Activated CD4-positive, alpha-beta T cell treated with anti-CD3 and anti-CD28 coated beads for 1 hour (primary cell): ENCODE data around the gene LPXN.
"Not testable (repeated sequence)": the region's sequence is repeated elsewhere in the genome, so short reads cannot be mapped to it uniquely, and the experiment has no call there.

Experiments used
- DNase-seq: peaks from one replicate; pipeline ENCODE4 v3.0.0-alpha.2; 2020

The LPXN gene

DNA sequence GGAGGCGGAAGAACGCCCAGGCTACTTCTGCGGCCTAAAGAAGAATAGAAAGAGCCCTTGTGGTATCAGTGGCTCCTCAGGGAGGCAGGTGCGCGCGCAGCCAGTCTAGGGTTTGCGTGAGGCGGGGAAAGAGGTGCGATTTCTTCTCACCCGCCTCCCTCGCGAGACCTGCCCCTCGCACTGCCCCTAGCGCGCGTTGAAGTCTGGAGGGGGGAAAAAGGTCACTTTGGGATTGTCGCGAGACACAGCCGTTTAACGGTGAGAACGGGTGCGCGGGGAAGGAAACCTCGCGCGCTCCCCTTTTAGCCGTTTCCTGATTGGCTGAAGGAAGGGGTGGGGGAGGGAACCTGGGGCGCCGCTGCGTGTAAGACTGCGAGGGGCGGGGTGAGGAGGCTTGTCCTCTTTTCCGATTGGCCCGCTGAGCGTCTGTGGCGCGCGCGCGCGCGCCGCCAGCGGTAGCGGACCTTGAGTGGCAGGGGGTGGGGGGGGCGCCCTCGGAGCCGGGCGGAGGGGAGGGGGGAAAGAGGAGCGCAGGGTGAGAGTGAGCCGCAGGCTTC lies 3.1 kb upstream of the LPXN start, which contains the start of gene ZFP91:
TSS of gene ZFP91 (plus strand) at position 429 of the 557 bp plus-strand sequence. CDS start 219 bp downstream, outside the sequence.
- peak; percentile 96 for DNase-seq

DNA sequence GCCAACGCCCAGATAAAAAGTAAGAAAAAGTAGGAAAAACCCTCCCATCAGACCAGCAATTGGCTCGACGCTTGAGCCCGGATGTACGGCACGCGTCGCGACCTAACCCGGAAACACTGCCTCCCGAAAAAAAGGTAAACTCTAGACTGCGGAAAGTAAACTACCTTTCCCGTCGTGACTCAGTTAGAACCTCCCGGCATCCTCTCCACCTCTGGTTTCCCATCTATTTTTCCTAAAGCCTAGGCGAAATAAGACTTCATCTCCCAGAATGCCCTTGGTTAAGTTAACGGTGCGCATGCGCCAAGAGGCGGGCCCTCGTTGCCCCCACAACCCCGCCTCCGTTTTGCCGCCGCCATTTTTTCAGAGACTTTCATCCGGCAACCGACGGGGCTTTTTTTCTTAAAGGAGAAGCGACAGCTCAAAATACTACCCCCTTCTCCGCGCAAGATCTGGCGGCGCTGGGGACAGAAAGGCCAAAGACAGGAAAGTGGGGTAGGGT lies 2.5 kb upstream of the LPXN start:
- peak; percentile 90 for DNase-seq

DNA sequence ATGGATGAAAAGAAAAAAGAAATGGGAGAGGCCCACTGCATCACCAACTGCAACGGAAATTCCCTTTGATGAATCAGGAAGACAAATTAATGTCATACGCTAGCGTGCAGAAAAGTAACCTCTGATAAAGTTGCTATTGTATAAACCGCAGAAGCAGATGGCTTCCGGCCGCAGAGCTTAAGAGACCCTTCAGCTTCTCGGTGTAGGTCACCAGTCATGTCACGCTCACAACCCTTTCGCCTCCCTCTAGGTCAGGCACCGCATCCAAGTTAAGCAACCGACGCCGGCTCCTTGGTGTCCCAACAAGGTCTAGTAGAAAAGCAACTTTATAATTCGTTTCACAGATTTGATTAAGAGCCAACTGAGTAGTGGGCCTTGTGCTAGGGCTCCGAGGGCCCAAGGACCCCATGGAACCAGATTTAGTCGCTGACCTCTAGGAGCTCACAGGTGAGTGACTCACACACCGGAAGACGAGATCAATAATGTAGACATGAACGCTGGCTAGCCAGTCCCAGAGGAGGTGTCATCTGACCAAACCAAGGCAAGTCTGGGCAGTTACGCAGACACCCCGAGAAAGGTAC lies 2.0 kb upstream of the LPXN start:
- DNase-seq: peak; percentile 74

DNA sequence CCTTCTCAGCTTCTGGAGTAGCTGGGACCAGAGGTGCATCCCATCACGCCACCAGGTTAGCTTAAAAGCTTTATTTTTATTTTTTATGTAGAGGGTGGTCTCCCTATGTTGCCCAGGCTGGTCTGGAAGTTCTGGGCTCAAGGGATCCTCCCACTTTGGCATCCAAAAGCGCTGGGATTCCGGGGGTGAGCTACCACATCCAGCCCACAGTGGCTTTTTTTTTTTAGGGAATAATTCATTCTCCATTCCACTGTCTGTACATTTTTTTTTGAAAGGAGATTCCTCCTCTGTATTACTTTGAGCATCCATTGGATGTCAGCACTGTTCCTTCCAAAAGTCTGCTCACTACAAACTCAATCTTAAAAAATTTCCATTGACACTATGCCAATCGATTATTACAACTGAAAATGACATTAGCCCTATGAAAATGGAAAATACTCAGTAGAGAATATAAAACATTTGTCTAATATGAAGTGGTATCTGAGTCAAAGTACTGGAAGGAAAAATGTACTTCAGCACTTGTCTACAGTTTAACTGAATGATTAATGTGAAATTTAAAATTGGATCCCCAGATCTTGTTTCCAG lies 1.3 kb upstream of the LPXN start:
- DNase-seq: no peak

DNA sequence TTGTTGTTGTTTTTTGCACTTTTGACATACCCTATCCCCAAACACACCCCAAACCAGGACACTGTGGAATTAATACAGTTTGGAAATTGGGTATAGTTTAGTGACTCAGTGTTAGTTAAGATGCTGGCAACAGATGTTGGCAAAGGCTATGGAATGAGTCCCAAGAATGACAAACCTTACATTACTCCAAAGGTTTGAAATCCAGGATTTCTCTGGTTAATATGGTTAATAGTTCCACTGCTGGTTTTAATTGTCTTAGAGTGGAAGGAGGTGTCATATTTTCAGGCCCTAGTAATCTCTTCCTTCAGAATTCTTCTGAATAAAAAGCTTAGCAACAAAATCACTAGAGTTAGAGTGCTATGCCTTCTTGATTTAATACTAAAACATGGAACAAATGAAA lies 775 bp downstream of the LPXN start:
- DNase-seq: no peak

DNA sequence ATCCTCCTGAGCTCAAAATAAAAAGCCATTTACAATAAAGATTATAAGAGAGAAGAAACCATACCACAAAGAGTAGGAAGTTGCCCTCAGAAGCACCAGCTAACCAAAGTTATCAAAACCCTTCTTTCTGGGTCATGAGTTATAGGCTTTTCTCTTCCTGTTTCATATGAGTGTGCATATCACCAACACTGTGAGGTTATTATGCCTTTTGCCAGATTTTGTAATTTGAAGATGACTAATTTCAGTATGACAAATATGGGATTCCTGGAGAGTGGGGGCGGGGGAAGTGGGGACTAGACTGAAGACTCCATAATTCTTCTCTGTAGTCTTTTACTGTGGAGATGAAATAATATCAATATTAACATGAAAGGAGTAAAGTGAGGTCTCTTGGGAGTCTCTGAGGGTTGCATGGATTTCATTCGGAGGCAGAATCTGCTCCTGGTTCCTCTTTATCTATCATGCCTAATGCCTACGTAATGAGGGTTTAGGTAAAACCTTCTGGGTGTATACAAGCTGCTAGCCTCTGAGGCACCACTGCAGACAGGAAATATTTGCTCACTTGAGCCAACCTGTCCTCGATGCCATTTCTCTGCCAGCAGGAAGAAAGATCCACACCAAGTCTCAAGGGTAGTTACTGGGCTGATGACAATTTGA lies 2.1 kb downstream of the LPXN start:
- peak; percentile 21 for DNase-seq

DNA sequence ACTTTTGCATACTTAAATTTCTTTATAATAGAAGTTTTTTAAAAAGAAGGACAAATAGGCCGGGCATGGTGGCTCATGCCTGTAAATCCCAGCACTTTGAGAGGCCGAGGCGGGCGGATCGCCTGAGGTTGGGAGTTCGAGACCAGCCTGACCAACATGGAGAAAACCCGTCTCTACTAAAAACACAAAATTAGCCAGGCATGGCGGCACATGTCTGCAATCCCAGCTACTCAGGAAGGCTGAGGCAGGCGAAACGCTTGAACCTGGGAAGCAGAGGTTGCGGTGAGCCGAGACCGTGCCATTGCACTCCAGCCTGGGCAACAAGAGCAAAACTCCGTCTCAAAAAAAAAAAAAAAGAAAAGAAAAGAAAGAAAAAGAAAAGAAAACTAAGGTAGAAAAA lies 2.8 kb downstream of the LPXN start:
- not testable (repeated sequence) for DNase-seq

DNA sequence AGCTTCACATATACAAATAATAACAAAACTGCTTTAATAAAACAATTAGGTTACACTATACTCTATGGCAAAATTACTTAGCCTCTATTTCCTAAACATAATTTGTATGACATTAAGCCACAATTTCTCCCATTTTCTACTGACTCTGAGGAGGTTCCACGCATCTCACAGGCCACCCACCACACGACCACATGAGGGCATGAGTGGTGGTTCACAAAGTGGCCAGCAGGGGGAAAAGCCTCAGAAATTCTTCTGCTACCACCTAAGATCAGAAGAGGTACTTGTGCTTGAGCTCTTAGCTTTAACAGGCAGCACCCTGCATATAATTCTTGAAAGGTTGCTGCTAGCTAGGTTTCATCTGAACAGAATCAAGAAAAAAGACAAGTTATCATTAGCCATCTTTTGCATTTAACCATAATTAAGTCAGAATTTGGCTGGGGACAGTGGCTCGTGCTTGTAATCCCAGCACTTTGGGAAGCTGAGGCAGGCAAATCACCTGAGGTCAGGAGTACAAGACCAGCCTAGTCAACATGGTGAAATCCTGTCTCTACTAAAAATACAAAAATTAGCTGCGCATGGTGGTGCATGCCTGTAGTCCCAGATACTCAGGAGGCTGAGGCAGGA lies 7.7 kb downstream of the LPXN start:
- DNase-seq: peak; percentile 59

DNA sequence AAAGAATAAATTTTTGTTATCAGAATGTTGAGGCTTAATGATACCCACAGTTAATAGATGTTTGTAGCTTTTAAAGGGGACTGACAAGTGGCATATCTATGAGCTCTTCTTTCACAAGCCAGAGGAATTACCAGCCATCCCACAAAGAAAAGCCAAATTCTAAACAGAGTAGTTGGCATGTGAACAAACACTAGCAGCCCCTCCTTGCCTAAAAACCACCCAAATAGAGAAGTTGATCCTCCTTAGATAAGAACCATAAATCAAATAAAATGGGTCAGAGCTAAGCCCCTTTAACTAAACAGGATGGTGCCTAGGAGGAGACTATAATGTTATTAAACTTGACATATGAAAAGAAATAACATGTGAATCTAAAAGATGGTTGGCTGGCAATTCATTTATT lies 11.4 kb downstream of the LPXN start:
- no peak for DNase-seq

DNA sequence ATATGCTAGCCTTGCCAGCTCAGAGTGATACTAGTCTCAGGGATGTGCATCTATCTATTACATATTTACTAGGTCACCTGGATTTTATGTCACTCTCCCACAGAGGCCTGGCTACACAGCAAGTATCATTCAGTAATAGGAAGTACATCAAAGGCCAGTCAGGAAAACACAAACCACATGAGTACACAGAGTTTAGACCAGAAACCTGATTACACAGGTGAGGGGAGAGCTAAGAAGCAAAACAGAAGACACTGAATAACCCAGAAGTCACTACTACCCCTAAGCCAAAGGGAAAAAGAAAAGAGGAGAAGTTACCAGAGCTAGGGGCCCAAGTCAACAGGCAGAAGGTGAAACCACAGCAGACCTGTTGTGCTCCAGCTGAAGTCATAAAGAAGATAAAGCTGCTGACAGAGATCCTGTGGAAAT lies 13.3 kb downstream of the LPXN start:
- no peak for DNase-seq

DNA sequence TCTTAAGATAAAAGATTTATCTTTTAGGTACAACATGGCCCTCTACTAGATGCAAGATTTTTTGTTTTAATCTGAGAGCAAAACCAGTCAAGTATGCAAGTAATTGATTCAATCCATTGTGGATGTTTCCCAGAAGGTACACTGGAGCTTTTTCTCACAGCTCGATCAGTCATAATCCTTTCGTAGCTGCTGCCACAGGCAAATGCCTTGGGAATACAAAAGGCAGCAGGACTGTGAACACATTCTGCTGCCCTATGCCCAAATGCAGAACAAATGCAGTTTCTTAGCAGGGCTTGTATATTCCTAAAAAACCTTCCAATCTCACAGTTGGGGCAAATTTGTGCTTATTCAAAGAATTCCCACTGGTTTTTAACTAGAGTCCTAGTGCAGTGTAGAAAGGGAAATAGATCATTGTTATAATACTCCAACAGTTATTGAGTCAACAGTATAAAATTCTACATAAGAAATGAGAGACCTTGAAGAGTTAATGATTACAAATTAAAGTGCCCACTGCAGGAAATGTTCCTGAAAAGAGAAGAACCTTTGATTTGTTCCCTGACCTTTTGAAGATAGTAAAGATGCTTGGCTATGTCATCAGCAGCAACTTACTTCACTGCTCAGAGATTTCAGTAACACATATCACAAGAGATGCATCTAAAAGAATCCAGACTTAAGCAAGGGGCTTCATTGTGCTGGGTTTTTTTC lies 14.1 kb downstream of the LPXN start:
- no peak for DNase-seq

DNA sequence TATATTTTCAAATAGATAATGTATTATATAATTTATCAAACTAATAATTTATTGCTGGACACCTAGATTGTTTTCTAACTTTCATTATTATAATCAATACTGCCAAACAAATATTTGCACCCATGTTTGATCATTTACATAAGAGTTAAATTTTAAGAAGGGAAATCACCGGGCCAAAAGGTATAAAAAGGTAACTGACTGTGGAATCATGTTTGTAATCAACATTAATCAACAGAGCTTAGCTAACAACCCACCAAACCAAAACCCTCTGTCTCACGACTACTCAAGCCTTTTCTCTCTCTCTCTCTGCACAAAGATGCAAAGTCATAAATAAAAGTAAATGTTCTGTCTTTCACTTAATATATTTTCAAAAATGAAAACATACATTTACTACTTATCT lies 14.8 kb downstream of the LPXN start:
- no peak for DNase-seq

DNA sequence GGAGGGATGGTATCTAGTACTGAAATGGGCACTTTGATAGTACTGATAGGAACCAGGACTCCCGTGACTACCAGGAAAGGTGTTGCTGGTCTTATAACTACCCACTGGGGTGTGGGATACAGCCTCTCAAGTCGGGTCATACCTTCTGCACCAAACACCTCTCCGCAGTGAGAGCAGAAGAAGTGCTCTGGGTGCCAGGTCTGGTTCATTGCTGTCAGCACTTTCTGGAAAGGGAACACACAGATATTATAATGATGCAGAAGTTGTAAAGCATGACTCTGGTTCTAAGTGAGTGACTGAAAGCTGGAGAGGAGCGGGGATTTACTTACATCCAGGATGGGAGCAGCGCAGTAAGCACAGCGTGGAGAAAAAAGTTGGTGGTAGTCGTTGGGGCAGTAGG lies 26.0 kb downstream of the LPXN start:
- DNase-seq: no peak

DNA sequence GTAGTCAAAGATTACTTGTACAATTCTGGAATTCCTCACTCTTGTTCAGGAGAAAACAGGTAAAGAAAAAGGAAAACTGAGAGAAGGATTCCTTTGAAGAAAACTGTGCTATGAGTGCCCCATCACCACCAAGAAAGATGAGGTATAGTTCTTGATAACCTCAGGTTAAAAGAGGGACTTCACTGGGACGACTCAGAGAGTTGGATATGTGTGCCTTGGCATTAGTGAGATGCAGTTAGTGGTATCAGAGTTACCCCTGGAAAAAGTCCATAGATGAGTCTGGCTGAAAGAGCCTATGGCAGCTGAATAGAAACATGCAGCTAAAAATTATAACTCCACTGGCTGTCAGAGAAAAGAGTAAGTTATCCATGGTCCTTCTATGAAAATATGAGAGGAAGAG lies 28.8 kb downstream of the LPXN start:
- DNase-seq: no peak

DNA sequence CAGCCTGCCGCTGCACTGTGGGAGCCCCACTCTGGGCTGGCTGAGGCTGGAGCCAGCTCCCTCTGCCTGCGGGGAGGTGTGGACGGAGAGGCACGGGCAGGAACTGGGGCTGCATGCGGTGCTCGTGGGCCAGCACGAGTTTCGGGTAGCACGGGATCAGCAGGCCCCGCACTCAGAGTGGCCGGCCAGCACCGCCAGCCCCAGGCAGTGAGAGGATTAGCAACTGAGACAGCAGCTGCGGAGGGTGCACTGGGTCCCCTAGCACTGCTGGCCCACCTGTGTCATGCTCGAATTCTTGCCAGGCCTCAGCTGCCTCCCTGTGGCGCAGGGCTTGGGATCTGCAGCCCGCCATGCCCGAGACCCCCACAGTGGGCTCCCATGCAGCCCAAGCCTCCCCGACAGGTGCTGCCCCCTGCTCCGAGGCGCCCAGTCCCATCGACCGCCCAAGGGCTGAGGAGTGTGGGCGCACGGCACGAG lies 43.8 kb downstream of the LPXN start:
- DNase-seq: no peak

DNA sequence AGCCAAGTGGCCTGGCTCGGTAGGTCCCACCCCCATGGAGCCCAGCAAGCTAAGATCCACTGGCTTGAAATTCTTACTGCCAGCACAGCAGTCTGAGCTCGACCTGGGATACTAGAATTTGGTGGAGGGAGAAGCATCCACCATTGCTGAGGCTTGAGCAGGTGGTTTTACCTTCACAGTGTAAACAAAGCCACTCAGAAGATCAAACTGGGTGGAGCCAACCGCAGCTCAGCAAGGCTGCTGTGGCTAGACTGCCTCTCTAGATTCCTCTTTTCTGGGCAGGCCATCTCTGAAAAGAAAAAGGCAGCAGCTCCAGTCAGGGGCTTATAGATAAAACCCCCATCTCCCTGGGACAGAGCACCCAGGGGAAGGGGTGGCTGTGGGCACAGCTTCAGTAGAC lies 45.4 kb downstream of the LPXN start:
- no peak for DNase-seq

DNA sequence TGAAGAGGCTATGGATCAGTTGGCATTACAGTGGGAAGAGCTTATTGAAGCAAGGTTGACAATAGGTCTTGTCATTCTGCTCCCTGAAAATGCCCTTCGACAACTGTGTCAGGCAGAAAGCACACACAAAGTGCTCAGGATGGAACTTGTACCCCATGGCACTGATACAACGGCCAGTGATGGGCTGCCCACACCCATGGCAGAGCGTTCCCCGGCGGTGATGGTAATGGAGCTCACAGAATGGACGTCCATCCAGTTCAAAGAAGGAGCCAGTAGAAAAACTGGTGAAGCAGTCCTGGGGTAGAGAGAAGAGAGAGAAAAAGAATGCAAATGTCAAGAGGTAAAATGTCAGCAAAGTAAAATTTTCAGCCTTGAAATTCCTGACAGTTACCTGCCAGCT lies 48.2 kb downstream of the LPXN start:
- no peak for DNase-seq

DNA sequence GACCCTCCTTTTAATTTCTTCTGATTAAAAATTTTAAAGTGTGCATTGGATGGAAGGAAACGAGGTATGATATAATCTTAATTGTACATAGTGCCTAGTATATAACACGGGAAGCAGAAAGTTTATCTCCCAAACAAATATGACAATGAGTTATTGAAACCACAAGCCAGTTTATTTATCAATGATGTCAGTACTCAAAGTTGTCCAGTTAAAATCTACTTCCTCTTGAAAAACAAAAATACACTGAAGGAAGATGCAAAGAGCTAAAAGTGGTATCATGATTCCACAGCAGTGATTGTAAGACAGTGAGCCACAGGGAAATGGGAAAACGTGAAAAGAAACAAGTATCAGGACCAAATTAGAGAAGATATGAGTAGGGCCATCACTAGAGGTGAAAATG lies 48.9 kb downstream of the LPXN start:
- no peak for DNase-seq

DNA sequence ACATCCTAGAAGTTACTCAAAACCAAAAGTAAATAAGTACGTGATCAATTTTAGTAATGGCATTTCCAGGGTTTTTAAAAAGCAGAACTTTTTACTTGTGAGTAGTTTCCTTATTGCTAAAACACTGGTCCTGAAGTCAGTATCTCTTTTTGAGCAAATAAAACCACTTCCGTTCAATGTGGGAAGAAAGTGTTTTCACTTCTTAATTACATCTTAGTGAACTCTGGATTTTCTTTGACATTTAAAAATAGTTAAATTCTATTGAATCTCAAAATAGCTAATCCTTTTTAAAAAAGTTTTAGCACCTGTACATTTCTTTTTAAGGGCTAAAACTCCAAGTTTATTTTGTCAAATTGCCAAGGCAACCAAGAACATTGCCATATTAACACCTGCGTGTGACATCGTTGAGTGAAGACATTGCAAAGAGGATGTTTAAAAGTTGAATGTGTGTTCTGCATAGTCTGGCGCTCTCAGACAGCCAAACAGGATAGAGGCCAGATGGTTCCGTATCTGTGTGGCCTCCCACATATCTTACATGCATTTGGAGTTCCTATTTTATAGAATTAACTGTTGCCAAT lies 50.5 kb downstream of the LPXN start:
- no peak for DNase-seq

DNA sequence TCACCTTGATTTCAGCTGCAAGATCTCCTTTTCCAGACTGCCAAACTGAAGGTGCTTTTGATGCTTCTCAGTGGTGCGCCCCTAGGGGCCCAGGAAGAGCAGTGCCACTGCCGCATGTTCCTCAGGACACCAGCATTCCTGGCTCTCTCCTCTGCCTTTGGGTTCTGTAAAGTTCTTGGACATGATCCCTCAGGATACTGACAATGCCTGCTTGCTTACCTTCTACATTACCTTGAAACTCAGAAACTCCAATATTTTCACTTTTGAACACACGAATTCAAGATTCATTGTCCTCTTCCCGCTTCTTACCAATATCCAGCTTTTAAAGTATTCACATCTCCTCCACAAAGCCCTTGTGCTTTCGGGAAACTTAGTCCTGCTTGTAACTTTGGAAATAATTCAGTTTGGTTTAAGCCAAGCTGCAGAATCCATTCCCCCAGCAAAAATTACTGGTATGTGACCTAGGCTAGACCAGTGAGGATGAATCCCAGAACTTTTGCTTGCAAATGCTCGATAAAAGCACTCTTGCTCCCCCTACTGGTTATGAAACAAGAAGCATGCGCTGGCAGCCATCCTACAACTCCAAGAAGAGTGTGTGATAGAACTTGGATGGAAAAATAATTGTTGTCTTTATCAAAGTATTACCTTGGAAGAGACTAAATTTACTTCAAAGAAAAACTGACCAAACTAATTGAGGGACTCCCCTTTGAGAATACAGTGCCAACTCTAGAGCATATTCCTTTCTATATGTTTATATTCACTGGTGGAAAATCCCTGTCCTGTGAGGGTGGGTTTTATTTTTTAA lies 51.2 kb downstream of the LPXN start:
- DNase-seq: no peak

DNA sequence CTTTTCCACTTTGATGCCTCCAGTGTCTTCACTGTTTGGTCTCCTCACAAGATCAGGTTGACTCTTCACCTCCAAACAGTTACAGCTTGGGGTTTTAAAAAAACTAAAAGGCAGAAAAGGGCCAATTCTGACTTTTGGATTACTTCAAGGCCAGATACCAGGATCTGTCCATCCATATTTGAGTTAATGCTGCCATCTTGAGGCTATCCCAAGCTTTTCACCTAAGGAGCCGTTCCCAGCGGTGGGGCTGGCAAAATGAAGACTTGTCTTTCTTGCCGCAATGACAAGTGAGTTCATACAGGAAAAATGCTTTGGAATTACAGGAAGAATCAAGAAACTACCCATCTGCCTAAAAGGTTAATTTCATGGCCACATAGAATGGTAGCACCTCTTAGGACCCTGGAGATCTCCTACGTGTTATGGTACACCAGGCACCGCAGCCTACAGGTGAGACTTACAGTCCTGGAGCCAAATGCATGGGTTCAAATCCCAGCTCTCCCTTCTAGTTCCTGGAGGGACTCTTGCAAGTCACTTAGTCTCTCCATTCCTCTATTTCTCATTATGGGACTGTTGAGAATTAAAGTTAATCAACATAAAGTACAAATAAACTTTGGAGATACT lies 61.8 kb downstream of the LPXN start:
- DNase-seq: no peak
